ENCODE results near the gene CCDC68. TPM values are rescaled to one million over a fixed set of nuclear protein-coding genes. Genes with fewer than 3 reads are reported as not detected.

CCDC68 gene
- total RNA-seq, 4 donors from 2014 or later = 72.6 to 99.7 (median 84.7) TPM

GRCh38 chr18:54852780-54853675 lies 106.2 kb downstream of the CCDC68 start:
- H3K9me3 ChIP-seq = no peaks in the 10 kb centered on the region
- H3K27ac ChIP-seq = no peak overlapping the region

More at GRCh38 chr18:54852780-54853675, 106.2 kb downstream of the CCDC68 start:
- DNase-seq = no peak
- Histone ChIP-seq H3K4me3 (no peak overlapping the region), H3K36me3 (no peaks in the 10 kb centered on the region), H3K4me1 (no peaks in the 10 kb centered on the region), H3K27me3 (no peaks in the 10 kb centered on the region)
- no peak for TF ChIP-seq CTCF (IDR thresholded peaks at IDR 0.05)
- no peak for TF ChIP-seq POLR2A (IDR thresholded peaks at IDR 0.05)

Other genes starting within 250 kb of the CCDC68 start
- gene RAB27B, start 131.0 kb downstream of the CCDC68 start, total RNA-seq = 1 to 10 TPM; 2.5 to 7.1 (median 4.7) TPM

Measured in Peyer's patch (tissue), 4 donors.